SK-N-SH treated with all-trans-retinoic acid at 6 μM for 48 hours (cell line): Measurements from ENCODE around the gene C12orf57.

ENCODE experiments used
- ARNTL ChIP-seq: fragments of 450-650 bp; formaldehyde crosslinking; IDR thresholded peaks from 2 replicates; pipeline ENCODE4 v1.5.0; 2020; ENCODE audit warnings: low read depth, mild to moderate bottlenecking, moderate library complexity, borderline replicate concordance
- OSR1 ChIP-seq: fragments of 250-450 bp; sonication (Bioruptor Pico); IDR thresholded peaks from 2 replicates; pipeline ENCODE4 v1.8.0; 2022; ENCODE audit warnings: moderate library complexity, mild to moderate bottlenecking, inconsistent platforms
- PATZ1 ChIP-seq: fragments of 250-450 bp; sonication (Bioruptor Pico); IDR thresholded peaks from 2 replicates; pipeline ENCODE4 v1.8.0; 2020; ENCODE audit warnings: mild to moderate bottlenecking, moderate library complexity, borderline replicate concordance
- RARB ChIP-seq: fragments of 250-450 bp; sonication (Bioruptor Pico); IDR thresholded peaks from 2 replicates; pipeline ENCODE4 v1.8.0; 2021; ENCODE audit warnings: mild to moderate bottlenecking, moderate library complexity
- ZFP30 ChIP-seq: fragments of 450-650 bp; formaldehyde crosslinking; IDR thresholded peaks from 2 replicates; pipeline ENCODE4 v1.5.0; 2022; ENCODE audit warnings: mild to moderate bottlenecking, moderate library complexity
- TF ChIP-seq, protein P1 (sequence below): fragments of 250-450 bp; sonication (Bioruptor Pico); IDR thresholded peaks from 2 replicates; pipeline ENCODE4 v1.5.1; 2021; ENCODE audit warnings: mild to moderate bottlenecking, moderate library complexity

DNA sequence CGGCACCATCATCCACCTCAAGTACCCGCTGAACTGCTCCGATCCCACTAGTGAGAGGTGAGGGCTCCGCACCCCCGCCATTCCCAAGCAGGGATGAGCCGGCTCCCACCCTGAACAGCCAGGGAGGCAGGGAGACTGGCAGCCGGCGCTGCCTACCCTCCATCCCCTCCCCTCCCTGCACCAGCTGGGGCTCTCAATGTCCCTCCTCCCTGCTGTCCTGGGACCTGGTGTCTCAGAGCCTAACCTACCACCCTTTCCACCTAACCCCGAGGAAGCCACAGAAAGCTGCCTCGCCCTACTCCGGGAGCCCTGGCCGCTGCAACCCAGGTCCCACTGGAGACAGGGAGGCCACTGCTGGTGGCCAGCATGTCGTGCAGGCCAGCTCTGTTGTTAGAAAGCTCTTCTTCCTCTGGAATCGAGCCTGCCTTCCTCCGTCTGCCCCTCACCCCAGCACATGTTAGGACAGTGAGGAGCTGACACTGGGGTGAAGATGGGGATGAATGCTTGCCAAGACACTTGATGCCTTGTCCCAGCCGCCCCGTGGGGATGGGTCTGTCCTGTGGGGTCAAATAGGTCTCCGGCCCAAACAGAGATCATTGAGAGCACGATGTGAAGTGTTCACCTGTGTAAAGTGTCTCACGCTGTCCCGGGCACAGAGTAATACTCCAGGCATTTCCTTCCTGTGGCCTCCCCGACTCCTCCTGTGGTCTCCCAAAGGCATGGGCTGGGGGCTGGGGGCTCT is 8.5 kb downstream of the C12orf57 start:
- TF ChIP-seq PATZ1 (CRISPR knock-in tag) (no peak), ZFP30 (no peak), ARNTL (CRISPR knock-in tag) (no peak), OSR1 (CRISPR knock-in tag) (no peak), RARB (CRISPR knock-in tag) (no peak)
- TF ChIP-seq, protein P1, sequence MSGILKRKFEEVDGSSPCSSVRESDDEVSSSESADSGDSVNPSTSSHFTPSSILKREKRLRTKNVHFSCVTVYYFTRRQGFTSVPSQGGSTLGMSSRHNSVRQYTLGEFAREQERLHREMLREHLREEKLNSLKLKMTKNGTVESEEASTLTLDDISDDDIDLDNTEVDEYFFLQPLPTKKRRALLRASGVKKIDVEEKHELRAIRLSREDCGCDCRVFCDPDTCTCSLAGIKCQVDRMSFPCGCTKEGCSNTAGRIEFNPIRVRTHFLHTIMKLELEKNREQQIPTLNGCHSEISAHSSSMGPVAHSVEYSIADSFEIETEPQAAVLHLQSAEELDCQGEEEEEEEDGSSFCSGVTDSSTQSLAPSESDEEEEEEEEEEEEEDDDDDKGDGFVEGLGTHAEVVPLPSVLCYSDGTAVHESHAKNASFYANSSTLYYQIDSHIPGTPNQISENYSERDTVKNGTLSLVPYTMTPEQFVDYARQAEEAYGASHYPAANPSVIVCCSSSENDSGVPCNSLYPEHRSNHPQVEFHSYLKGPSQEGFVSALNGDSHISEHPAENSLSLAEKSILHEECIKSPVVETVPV (CRISPR knock-in tag): no peak
